Panc1 (cell line): ENCODE results near the gene CFAP20DC. TPM values are rescaled to one million over a fixed set of nuclear protein-coding genes. Genes with fewer than 3 reads are reported as not detected.

Experiments used
- ATAC-seq: fragments of 200-7000 bp; cut with Tn5 transposase; 2 replicates; pipeline ENCODE4 v1.9.1; 2020; ENCODE audit warnings: mild to moderate bottlenecking, moderate library complexity
- BruUV-seq: library from RNA; stranded (reverse); fragments of 400-500 nt; replicated peaks from 2 replicates; lab custom pipeline; 2021; lab: Mats Ljungman, UMichigan
- CTCF ChIA-PET: fragments of 300-600 bp; sonication (Branson Sonifier 250); formaldehyde crosslinking; loops from one replicate; lab custom pipeline; 2022; ENCODE audit warnings: antibody characterized with exemption; lab: Charles Lee
- POLR2A ChIA-PET: fragments of 300-600 bp; sonication (Branson Sonifier 250); formaldehyde crosslinking; loops from one replicate; lab custom pipeline; 2022; ENCODE audit warnings: antibody characterized with exemption; lab: Charles Lee
- DNase-seq: peaks from one replicate; pipeline ENCODE4 v3.0.0-alpha.2; 2010; ENCODE audit warnings: low read depth, low spot score
- H3K27ac ChIP-seq: 2 replicates; pipeline ENCODE4 v1.5.1; 2011; ENCODE audit warnings: mild to moderate bottlenecking, low read length, inconsistent platforms
- H3K27me3 ChIP-seq: fragments of 200-500 bp; sonication (Bioruptor generic); 2 replicates; pipeline ENCODE4 v1.6.0; 2014; ENCODE audit warnings: low read length, inconsistent platforms; ENCODE audit not compliant: control insufficient read depth, insufficient read depth
- H3K36me3 ChIP-seq: fragments of 200-500 bp; sonication (Bioruptor generic); 2 replicates; pipeline ENCODE4 v1.5.1; 2014; ENCODE audit warnings: inconsistent platforms, mild to moderate bottlenecking, low read length, moderate library complexity; ENCODE audit not compliant: control insufficient read depth, insufficient read depth
- H3K4me1 ChIP-seq: 2 replicates; pipeline ENCODE4 v1.5.1; 2011; ENCODE audit warnings: inconsistent platforms, mild to moderate bottlenecking, low read length, moderate library complexity; ENCODE audit not compliant: control insufficient read depth, insufficient read depth
- H3K4me3 ChIP-seq, 2 experiments: 2 replicates each; pipeline ENCODE4 v1.5.1; 2011 to 2012; ENCODE audit warnings: low read depth in 2 of 2, low read length in 2 of 2, mild to moderate bottlenecking in 2 of 2, inconsistent platforms in 1 of 2, moderate library complexity in 1 of 2
- H3K9me3 ChIP-seq: fragments of 200-500 bp; sonication (Bioruptor generic); 2 replicates; pipeline ENCODE4 v1.5.1; 2014; ENCODE audit warnings: low read depth, mild to moderate bottlenecking, inconsistent platforms, low read length, moderate library complexity; ENCODE audit not compliant: control insufficient read depth, insufficient read depth
- POLR2AphosphoS5 ChIP-seq: IDR thresholded peaks from 2 replicates; pipeline ENCODE4 v1.6.1; 2012; ENCODE audit warnings: mild to moderate bottlenecking, low read depth, low read length, moderate library complexity
- SIN3A ChIP-seq: IDR thresholded peaks from 2 replicates; pipeline ENCODE4 v1.6.1; 2012; ENCODE audit warnings: low read depth, mild to moderate bottlenecking, low read length, moderate library complexity, borderline replicate concordance; ENCODE audit not compliant: insufficient read depth
- TCF7L2 ChIP-seq: IDR thresholded peaks from 2 replicates; pipeline ENCODE4 v1.6.1; 2011; ENCODE audit warnings: mild to moderate bottlenecking, low read depth, low read length, inconsistent platforms
- in situ Hi-C: cut with HindIII; loops from 2 replicates; pipeline ENCODE4 v1.10.0; 2016; ENCODE audit warnings: low sequenced_read_pairs, low pct_unique_long_range_greater_than_20kb
- intact Hi-C: fragments of 100-400 bp; cut with micrococcal nuclease; formaldehyde crosslinking; loops from one replicate; pipeline ENCODE4 v1.10.0; 2022; ENCODE audit not compliant: unreplicated experiment
- total RNA-seq: library from RNA; stranded (reverse); gene quantifications from one replicate; pipeline ENCODE4 v1.2.1, GENCODE V29; 2021; ENCODE audit not compliant: unreplicated experiment
- TF ChIP-seq, protein P1 (sequence below), 2 experiments: IDR thresholded peaks; 2 replicates each; pipeline ENCODE4 v1.6.1; 2011 to 2012; ENCODE audit warnings: low read depth in 2 of 2, control low read depth in 1 of 2, low read length in 1 of 2, mild to moderate bottlenecking in 1 of 2, moderate library complexity in 1 of 2; ENCODE audit not compliant: insufficient read depth in 1 of 2
- TF ChIP-seq, protein P2 (sequence below): fragments of 450-650 bp; IDR thresholded peaks from 2 replicates; pipeline ENCODE4 v1.5.1; 2017; ENCODE audit warnings: mild to moderate bottlenecking

Gene CFAP20DC
- total RNA-seq, 1 experiment from 2014 or later: 4.0 TPM

DNA sequence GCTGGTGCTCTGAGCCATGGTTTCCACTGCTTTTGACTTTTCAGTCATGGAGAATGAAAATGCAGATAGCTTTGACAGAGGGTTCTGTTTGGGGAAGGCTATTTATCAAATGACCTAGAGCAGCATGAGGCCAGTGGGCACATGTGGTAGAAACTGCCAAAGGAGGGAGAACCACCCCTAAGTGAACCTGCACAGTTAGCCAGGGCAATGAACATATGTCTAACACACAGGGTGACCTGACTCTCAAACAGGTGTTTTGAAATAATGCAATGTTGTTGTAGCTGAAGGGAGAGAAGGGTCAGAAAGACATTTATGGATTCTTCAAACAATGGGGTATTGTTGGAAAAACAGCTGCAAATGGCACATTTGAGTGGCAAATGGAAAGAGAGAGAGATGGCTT, 208.9 kb downstream of the CFAP20DC start:
- H3K9me3 ChIP-seq: no peaks in the 10 kb centered on the region
- DNase-seq: no peak
- no peaks in the 10 kb centered on the region for H3K4me1 ChIP-seq
- no TSS peak for BruUV-seq
- H3K27me3 ChIP-seq: no peaks in the 10 kb centered on the region
- no peak overlapping the region for H3K27ac ChIP-seq
- H3K4me3 ChIP-seq: no peak overlapping the region
- no peak for ATAC-seq
- ChIA-PET POLR2A (no interaction called here), CTCF (no interaction called here)
- H3K36me3 ChIP-seq: no peaks in the 10 kb centered on the region
- TF ChIP-seq POLR2AphosphoS5 (no peak), TCF7L2 (no peak), SIN3A (no peak)
- TF ChIP-seq, protein P1, sequence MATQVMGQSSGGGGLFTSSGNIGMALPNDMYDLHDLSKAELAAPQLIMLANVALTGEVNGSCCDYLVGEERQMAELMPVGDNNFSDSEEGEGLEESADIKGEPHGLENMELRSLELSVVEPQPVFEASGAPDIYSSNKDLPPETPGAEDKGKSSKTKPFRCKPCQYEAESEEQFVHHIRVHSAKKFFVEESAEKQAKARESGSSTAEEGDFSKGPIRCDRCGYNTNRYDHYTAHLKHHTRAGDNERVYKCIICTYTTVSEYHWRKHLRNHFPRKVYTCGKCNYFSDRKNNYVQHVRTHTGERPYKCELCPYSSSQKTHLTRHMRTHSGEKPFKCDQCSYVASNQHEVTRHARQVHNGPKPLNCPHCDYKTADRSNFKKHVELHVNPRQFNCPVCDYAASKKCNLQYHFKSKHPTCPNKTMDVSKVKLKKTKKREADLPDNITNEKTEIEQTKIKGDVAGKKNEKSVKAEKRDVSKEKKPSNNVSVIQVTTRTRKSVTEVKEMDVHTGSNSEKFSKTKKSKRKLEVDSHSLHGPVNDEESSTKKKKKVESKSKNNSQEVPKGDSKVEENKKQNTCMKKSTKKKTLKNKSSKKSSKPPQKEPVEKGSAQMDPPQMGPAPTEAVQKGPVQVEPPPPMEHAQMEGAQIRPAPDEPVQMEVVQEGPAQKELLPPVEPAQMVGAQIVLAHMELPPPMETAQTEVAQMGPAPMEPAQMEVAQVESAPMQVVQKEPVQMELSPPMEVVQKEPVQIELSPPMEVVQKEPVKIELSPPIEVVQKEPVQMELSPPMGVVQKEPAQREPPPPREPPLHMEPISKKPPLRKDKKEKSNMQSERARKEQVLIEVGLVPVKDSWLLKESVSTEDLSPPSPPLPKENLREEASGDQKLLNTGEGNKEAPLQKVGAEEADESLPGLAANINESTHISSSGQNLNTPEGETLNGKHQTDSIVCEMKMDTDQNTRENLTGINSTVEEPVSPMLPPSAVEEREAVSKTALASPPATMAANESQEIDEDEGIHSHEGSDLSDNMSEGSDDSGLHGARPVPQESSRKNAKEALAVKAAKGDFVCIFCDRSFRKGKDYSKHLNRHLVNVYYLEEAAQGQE (IDR thresholded peaks at IDR 0.05; ENCODE audit: insufficient read depth in 1 of 2, low read depth in 2 of 2, low read length in 1 of 2): no peak
- TF ChIP-seq, protein P2, sequence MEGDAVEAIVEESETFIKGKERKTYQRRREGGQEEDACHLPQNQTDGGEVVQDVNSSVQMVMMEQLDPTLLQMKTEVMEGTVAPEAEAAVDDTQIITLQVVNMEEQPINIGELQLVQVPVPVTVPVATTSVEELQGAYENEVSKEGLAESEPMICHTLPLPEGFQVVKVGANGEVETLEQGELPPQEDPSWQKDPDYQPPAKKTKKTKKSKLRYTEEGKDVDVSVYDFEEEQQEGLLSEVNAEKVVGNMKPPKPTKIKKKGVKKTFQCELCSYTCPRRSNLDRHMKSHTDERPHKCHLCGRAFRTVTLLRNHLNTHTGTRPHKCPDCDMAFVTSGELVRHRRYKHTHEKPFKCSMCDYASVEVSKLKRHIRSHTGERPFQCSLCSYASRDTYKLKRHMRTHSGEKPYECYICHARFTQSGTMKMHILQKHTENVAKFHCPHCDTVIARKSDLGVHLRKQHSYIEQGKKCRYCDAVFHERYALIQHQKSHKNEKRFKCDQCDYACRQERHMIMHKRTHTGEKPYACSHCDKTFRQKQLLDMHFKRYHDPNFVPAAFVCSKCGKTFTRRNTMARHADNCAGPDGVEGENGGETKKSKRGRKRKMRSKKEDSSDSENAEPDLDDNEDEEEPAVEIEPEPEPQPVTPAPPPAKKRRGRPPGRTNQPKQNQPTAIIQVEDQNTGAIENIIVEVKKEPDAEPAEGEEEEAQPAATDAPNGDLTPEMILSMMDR: no peak
- in situ Hi-C loops: no loop called here
- intact Hi-C loops: no loop called here

DNA sequence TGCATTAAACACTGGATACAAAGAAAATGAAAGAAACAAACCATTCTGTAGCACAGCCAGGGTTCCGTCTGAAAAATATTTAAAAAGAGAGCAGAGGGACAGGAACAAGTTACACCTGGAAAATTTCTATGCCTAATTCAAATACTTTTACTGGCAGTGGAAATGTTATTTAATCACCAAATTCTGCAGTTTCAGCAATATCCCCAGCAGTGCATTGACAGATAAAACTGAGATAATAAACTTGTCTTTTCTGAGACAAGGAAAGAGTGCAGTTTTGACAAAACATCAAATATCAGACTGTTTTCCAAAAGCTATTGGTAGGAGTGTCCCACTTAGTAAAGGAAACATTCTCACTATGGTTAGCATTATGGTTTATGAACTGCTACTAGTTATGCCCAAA, 209.9 kb downstream of the CFAP20DC start:
- no peaks in the 10 kb centered on the region for H3K9me3 ChIP-seq
- DNase-seq (no peak), ATAC-seq (no peak)
- ChIA-PET POLR2A (interaction anchor here (0.6 kb wide), 1 partner anchor 163 kb away, joined by 3 read pairs; no protein-coding TSS in a partner anchor), CTCF (no interaction called here)
- no TSS peak for BruUV-seq
- no peak overlapping the region for H3K27ac ChIP-seq
- no peaks in the 10 kb centered on the region for H3K36me3 ChIP-seq
- H3K4me3 ChIP-seq: no peak overlapping the region
- TF ChIP-seq, protein P1 (IDR thresholded peaks at IDR 0.05; ENCODE audit: insufficient read depth in 1 of 2, low read depth in 2 of 2, low read length in 1 of 2): no peak
- in situ Hi-C loops (no loop called here), intact Hi-C loops (no loop called here)
- H3K27me3 ChIP-seq: no peaks in the 10 kb centered on the region
- no peaks in the 10 kb centered on the region for H3K4me1 ChIP-seq
